Psoas muscle (tissue), 8 donors: ENCODE data around the gene PIGP. TPM values are rescaled to one million over a fixed set of nuclear protein-coding genes. Genes with fewer than 3 reads are reported as not detected.

Experiments used
- ATAC-seq, 4 donors: fragments of 200-7000 bp; cut with Tn5 transposase; one replicate each; pipeline ENCODE4 v1.9.1; 2020; ENCODE audit warnings: moderate library complexity in 3 of 4, mild to moderate bottlenecking in 2 of 4
- DNase-seq, 2 donors: peaks; one replicate each; pipeline ENCODE4 v3.0.0-alpha.2; 2020
- H3K27ac ChIP-seq: fragments of 200-600 bp; one replicate; pipeline ENCODE4 v1.8.0; 2022
- H3K27me3 ChIP-seq, 3 donors: fragments of 200-600 bp in 1 of 3; one replicate each; pipeline versions ENCODE4 v1.6.1 to v1.8.0; 2013 to 2022; ENCODE audit warnings: low read length in 2 of 3, mild to moderate bottlenecking in 2 of 3, moderate library complexity in 1 of 3; ENCODE audit not compliant: insufficient read depth in 3 of 3
- H3K36me3 ChIP-seq, 2 donors: fragments of 200-600 bp in 1 of 2; one replicate each; pipeline versions ENCODE4 v1.6.1 to v1.8.0; 2013 to 2022; ENCODE audit warnings: low read depth in 1 of 2, mild to moderate bottlenecking in 1 of 2, moderate library complexity in 1 of 2; ENCODE audit not compliant: insufficient read depth in 1 of 2
- H3K4me1 ChIP-seq: fragments of 200-600 bp; one replicate; pipeline ENCODE4 v1.8.0; 2022
- H3K4me3 ChIP-seq: fragments of 200-600 bp; one replicate; pipeline ENCODE4 v1.8.0; 2022; ENCODE audit warnings: mild to moderate bottlenecking
- H3K9me3 ChIP-seq: fragments of 200-600 bp; one replicate; pipeline ENCODE4 v1.8.0; 2022
- CTCF ChIP-seq: fragments of 200-600 bp; IDR thresholded peaks from one replicate; pipeline ENCODE4 v1.8.0; 2022; ENCODE audit warnings: antibody characterized with exemption
- WGBS, 3 donors: extraction: QIAGEN DNeasy Blood & Tissue Kit; methylation state at CpG; one replicate each; pipeline versions ENCODE4 v1.1.6 to v1.1.7; 2013; 5-methylcytosine and 5-hydroxymethylcytosine counted together
- intact Hi-C, 2 donors: fragments of 100-400 bp; cut with DNase I; formaldehyde crosslinking; loops; one replicate each; pipeline versions ENCODE4 v1.11.0 to v1.14.2; 2022
- polyA plus RNA-seq, 3 donors: library from polyadenylated mRNA; stranded (reverse); fragments of 200-250 nt; gene quantifications; one replicate each; pipeline ENCODE4 v1.2.3, GENCODE V29; 2013
- total RNA-seq, 4 donors: library from RNA; stranded (reverse); fragmentation: NEBNext Ultra II Directional in 2 of 4; extraction: Animal tissue kit (Norgen Biotek cat#: 25700) in 2 of 4; gene quantifications; one replicate each; pipeline versions ENCODE4 v1.2.1 to v1.2.4, GENCODE V29; 2021 to 2023
- donor health status: healthy with polysubstance abuse.
- donor health status: DM: no; HTN: no; CAD: no; lungs with moderate emphysema.
- donor health status: Bipolar disorder and iron deficiency.
- donor health status: healthy.
- donor health status: DM: yes; HTN: yes; CAD: no.
- donor health status: DM: no; HTN: no; CAD: no.
- donor health status: DM: no; HTN: no; CAD: no.
- donor health status: DM: yes; HTN: yes; CAD: no.

PIGP gene
- total and polyA plus RNA-seq, 7 donors = 23.0 to 46.9 (median 29.6) TPM

GRCh38 chr21:37076087-37076850 is 3.4 kb upstream of the PIGP start:
- peaks cover 4% of the 10 kb centered on the region for H3K9me3 ChIP-seq
- TF ChIP-seq CTCF = no peak
- no peak overlapping the region for H3K4me3 ChIP-seq
- H3K27ac ChIP-seq = no peak overlapping the region
- no peaks in the 10 kb centered on the region for H3K27me3 ChIP-seq
- DNase-seq (no peak), ATAC-seq (no peak)
- H3K4me1 ChIP-seq = peaks cover 21% of the 10 kb centered on the region
- 91 to 96% (median 93%) methylated on average over 4 of the region's 4 CpGs for WGBS, 3 donors
- intact Hi-C loops = no loop called here
- no peaks in the 10 kb centered on the region for H3K36me3 ChIP-seq

GRCh38 chr21:37075214-37075770 is 2.4 kb upstream of the PIGP start:
- no peak overlapping the region for H3K27ac ChIP-seq
- peaks cover 15% of the 10 kb centered on the region for H3K4me1 ChIP-seq
- intact Hi-C loops = no loop called here
- H3K4me3 ChIP-seq = no peak overlapping the region
- 88 to 93% (median 92%) methylated on average over 4 of the region's 4 CpGs for WGBS, 3 donors
- ATAC-seq (no peak), DNase-seq (no peak)
- H3K9me3 ChIP-seq = peaks cover 4% of the 10 kb centered on the region
- no peak for TF ChIP-seq CTCF
- peaks cover 0 to 3% of the 10 kb centered on the region in 2 donors for H3K36me3 ChIP-seq
- H3K27me3 ChIP-seq = no peaks in the 10 kb centered on the region

GRCh38 chr21:37074546-37074945 is 1.7 kb upstream of the PIGP start:
- WGBS, 3 donors = 27 to 40% (median 32%) methylated on average over 9 of the region's 9 CpGs
- ATAC-seq = no peak
- intact Hi-C loops = loop anchor here in 1 of 2 donors (5.0 kb wide), 1 partner anchor 82 kb away; no protein-coding TSS in a partner anchor

GRCh38 chr21:37074197-37074510 is 1.3 kb upstream of the PIGP start:
- intact Hi-C loops = loop anchor here in 1 of 2 donors (5.0 kb wide), 1 partner anchor 82 kb away; no protein-coding TSS in a partner anchor
- H3K27me3 ChIP-seq = no peaks in the 10 kb centered on the region
- peak overlapping the region; percentile 78 for H3K4me3 ChIP-seq
- H3K4me1 ChIP-seq = peaks cover 15% of the 10 kb centered on the region
- DNase-seq (no peak), ATAC-seq (peak in 3 of 4 donors; percentile 6 to 13 (median 7))
- peak overlapping the region; percentile 95 for H3K27ac ChIP-seq
- WGBS, 3 donors = 2 to 6% (median 3%) methylated on average over 13 of the region's 13 CpGs
- peaks cover 4% of the 10 kb centered on the region for H3K9me3 ChIP-seq
- H3K36me3 ChIP-seq = peaks cover 0 to 14% of the 10 kb centered on the region in 2 donors
- TF ChIP-seq CTCF = no peak

More at GRCh38 chr21:37074546-37074945, 1.7 kb upstream of the PIGP start:
- H3K27me3 ChIP-seq = no peaks in the 10 kb centered on the region
- H3K9me3 ChIP-seq = peaks cover 4% of the 10 kb centered on the region
- H3K4me3 ChIP-seq = peak overlapping the region; percentile 78
- peaks cover 0 to 10% of the 10 kb centered on the region in 2 donors for H3K36me3 ChIP-seq
- no peak for DNase-seq
- no peak for TF ChIP-seq CTCF
- peak overlapping the region; percentile 95 for H3K27ac ChIP-seq
- H3K4me1 ChIP-seq = peaks cover 15% of the 10 kb centered on the region
